GM12875 (cell line): ENCODE results near the gene COL4A1.

Source experiments
- H3K4me3 ChIP-seq: one replicate; pipeline ENCODE4 v1.5.1; 2011; ENCODE audit warnings: low read depth, low read length, control low read depth
- TF ChIP-seq, protein P1 (sequence below): IDR thresholded peaks from 2 replicates; pipeline ENCODE4 v1.5.1; 2011; ENCODE audit warnings: low read depth, mild to moderate bottlenecking, control low read depth, inconsistent platforms, low read length, moderate library complexity, borderline replicate concordance; ENCODE audit not compliant: insufficient read depth

Gene COL4A1

DNA sequence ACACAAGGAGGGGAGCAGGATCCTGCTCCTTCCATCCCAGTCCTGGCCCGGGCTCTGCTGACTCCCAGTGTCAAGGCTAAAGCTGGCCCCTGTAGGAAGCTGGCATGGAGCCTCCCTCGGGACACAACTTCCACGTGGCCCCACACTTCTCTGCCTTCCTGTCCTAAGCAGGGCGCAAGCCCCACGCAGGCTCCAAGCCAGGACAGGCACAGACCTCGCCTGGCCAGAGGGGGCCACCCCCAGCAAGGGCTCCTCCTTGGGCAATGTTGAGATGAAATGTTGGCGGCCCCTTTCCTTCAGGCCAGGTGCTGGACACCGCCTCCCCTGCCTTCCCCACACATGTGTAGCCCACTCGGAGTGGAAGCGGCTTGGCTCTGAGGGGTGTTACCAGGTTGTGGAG, 66.6 kb downstream of the COL4A1 start:
- TF ChIP-seq, protein P1, sequence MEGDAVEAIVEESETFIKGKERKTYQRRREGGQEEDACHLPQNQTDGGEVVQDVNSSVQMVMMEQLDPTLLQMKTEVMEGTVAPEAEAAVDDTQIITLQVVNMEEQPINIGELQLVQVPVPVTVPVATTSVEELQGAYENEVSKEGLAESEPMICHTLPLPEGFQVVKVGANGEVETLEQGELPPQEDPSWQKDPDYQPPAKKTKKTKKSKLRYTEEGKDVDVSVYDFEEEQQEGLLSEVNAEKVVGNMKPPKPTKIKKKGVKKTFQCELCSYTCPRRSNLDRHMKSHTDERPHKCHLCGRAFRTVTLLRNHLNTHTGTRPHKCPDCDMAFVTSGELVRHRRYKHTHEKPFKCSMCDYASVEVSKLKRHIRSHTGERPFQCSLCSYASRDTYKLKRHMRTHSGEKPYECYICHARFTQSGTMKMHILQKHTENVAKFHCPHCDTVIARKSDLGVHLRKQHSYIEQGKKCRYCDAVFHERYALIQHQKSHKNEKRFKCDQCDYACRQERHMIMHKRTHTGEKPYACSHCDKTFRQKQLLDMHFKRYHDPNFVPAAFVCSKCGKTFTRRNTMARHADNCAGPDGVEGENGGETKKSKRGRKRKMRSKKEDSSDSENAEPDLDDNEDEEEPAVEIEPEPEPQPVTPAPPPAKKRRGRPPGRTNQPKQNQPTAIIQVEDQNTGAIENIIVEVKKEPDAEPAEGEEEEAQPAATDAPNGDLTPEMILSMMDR = no peak
- H3K4me3 ChIP-seq = no peak overlapping the region

DNA sequence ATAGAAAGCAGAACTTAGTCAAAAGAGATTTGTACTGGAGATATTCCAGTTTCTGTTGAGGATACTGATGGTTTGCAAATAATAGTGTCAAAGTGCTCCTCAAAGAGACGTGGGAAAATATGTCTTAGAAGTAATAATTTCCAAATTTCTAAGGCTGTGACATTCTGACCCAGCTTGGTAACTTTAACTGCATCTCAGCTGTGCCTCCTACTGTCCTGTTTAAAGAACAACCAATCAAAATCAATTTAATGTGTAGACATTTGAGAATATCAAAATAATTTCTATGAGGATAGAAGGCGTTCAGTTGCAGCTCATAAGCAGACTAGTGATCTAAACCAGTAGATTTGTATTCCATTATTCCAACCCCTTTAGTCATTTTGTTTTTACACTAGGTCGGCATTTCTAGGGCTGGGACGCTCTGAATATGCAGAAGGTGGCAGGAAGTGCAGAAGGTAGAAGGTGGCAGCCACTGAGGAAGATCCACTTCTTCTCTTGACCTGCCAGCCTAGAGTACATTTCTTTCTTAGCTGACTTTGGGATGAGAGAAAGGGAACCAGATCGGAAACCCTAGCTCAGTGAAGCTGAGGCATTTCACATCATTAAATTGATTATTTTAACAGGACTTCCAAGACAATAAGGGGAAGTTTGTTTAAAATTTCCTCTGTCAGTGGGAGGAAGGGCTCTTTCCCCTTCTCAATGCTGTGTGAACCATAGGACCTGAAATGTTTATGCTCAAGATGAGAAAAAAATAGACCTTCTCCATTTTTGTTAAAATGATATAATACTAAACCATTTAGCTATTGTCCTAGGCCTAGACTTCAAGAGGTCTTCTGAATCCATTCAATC, 67.5 kb downstream of the COL4A1 start:
- TF ChIP-seq, protein P1 = no peak
- H3K4me3 ChIP-seq = no peak overlapping the region

DNA sequence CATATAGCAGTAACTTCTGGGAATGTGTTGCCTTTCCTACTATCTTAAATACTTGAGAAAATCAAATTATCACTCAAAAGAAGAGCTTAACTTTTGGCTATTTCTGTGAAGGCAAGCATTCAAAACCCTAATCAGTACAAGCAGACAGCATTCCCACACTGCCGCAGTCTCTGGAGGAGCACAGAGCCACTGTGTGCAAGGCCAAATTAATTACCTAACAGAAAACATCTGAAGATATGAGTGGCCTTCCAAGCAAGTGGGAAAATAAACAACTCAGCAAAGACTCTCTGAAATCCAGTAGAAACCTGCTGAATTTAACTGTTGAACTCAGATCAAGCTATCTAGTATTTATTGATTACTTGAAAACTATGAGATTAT, 68.2 kb downstream of the COL4A1 start:
- TF ChIP-seq, protein P1 = no peak

DNA sequence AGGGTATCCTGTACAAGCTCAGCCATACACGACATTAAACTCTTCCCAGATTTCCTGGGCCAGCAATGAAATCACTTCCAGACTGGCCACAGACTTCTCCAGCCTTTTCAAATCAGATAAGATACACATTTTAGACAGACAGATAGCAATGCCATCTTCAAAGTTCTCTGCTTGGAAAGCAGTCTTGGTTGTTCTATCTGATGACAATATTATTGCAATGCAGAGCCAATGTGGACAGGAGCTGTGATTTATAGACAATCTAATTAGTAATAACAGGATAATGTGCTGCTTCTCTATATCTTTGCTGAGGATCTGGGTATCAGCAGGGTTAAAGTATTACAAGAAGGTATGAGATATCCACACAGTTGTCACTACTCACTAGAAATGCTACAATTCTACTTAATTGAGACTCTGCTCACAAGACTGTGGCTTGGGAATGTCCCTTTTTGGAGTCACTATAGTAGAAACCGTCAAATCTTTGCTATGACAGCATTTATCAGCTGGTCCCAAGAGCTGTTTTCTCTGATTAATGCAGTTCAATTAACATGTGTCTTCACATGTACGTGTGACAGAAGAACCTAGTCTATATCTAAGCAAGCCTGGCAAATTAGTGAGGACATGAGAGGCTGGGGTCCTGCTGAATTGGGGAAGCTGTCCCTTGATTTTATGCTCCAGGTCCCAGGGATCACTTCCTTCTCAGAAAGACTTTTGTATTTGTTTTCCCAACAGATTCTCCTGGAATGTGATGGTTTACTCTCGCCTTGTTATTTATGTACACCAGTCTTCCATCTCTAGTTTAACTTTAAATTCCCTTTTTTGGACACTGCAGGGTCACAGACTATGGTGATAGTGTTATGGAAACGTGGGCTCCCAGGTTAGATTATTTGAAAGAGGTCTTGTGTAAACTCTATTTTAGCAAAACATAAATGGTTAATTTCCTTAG, 68.8 kb downstream of the COL4A1 start:
- TF ChIP-seq, protein P1 = no peak

More for the DNA sequence above, 68.2 kb downstream of the COL4A1 start:
- H3K4me3 ChIP-seq = no peak overlapping the region

DNA sequence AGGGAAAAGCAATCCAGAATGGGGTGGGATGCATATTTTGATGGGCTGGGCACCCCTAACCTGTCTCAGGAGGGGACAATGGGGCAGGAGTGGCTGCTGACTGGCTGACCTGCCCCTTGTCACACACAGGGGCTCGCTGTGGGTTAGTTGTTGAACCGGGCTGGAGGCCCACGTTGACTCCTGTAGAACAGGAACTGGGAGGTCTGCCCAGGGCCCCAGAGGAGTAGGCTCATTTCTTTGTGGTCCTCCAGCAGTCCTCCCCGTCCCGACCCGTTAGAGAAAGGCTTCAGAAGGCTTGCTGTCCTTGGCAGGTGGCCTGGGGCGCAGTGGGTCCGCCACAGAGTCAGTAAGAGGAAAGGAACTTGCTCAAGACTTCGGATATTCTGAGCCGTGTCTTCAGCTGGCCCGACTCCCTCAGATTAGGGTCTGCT, 70.1 kb downstream of the COL4A1 start:
- TF ChIP-seq, protein P1 = no peak
- no peak overlapping the region for H3K4me3 ChIP-seq

More for the DNA sequence above, 68.8 kb downstream of the COL4A1 start:
- H3K4me3 ChIP-seq = no peak overlapping the region

DNA sequence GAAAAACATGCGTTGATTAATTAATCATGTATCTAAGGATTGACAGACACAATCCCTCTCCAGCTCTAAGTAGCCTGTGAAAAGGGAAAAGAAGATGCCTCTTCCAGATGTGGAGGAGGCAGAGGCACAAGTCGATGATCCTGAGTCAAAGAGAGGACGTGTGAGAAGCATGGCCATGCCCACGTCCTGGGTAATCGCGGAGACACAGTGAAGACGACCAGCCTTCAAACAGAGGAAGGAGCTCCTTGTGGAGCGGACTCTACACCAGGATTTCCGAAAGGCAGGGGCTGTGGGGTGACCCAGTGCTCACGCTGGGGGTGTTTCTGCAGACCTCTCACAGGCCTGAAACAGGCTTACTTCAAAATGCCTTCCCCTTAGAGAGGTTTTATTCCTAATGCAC, 70.5 kb downstream of the COL4A1 start:
- no peak overlapping the region for H3K4me3 ChIP-seq
- TF ChIP-seq, protein P1 = no peak
